DOHH2 (cell line): ENCODE data around the gene MAP2K7.

ENCODE experiments used
- H3F3A ChIP-seq: fragments of 200-600 bp; sonication (generic), shearing (Covaris generic); 2 replicates; pipeline ENCODE4 v1.6.0; 2016; ENCODE audit warnings: antibody characterized with exemption, mild to moderate bottlenecking; ENCODE audit not compliant: control insufficient read depth, insufficient read depth
- H3K27ac ChIP-seq: fragments of 200-600 bp; sonication (generic); 2 replicates; pipeline ENCODE4 v1.5.1; 2014; ENCODE audit warnings: low read depth, mild to moderate bottlenecking, low read length, moderate library complexity
- H3K27me3 ChIP-seq: fragments of 200-600 bp; sonication (generic); 2 replicates; pipeline ENCODE4 v1.6.1; 2014; ENCODE audit warnings: mild to moderate bottlenecking, low read length, mixed read lengths; ENCODE audit not compliant: control insufficient read depth
- H3K36me3 ChIP-seq: fragments of 200-600 bp; sonication (generic); 2 replicates; pipeline ENCODE4 v1.6.1; 2014; ENCODE audit warnings: mild to moderate bottlenecking, low read length, moderate library complexity, mixed read lengths; ENCODE audit not compliant: control insufficient read depth
- H3K4me1 ChIP-seq: fragments of 200-600 bp; sonication (generic); 2 replicates; pipeline ENCODE4 v1.6.1; 2014; ENCODE audit warnings: mild to moderate bottlenecking, low read length, mixed read lengths; ENCODE audit not compliant: control insufficient read depth
- H3K4me2 ChIP-seq: fragments of 200-600 bp; sonication (generic); 2 replicates; pipeline ENCODE4 v1.6.0; 2014; ENCODE audit warnings: mild to moderate bottlenecking, low read length, moderate library complexity
- H3K4me3 ChIP-seq: fragments of 200-600 bp; sonication (generic); 2 replicates; pipeline ENCODE4 v1.5.1; 2014; ENCODE audit warnings: mild to moderate bottlenecking, low read length, mixed read lengths
- H3K79me2 ChIP-seq: fragments of 200-600 bp; sonication (generic); 2 replicates; pipeline ENCODE4 v1.6.1; 2014; ENCODE audit warnings: mild to moderate bottlenecking, low read length, mixed read lengths; ENCODE audit not compliant: control insufficient read depth
- H3K9me2 ChIP-seq: fragments of 200-600 bp; sonication (generic); replicated peaks from 2 replicates; pipeline ENCODE4 v1.6.1; 2014; ENCODE audit warnings: mild to moderate bottlenecking, low read length, mixed read lengths; ENCODE audit not compliant: control insufficient read depth
- H3K9me3 ChIP-seq: fragments of 200-600 bp; sonication (generic); 2 replicates; pipeline ENCODE4 v1.6.1; 2014; ENCODE audit warnings: antibody characterized with exemption, low read length, mixed read lengths; ENCODE audit not compliant: control insufficient read depth, insufficient read depth
- H4K20me1 ChIP-seq: fragments of 200-600 bp; sonication (generic); 2 replicates; pipeline ENCODE4 v1.6.0; 2014; ENCODE audit warnings: low read depth, mild to moderate bottlenecking, antibody characterized with exemption, low read length, moderate library complexity; ENCODE audit not compliant: control insufficient read depth, insufficient read depth
- EZH2phosphoT487 ChIP-seq: fragments of 200-600 bp; sonication (generic); IDR thresholded peaks from 2 replicates; pipeline ENCODE4 v1.6.1; 2017; ENCODE audit warnings: borderline replicate concordance, mild to moderate bottlenecking, antibody characterized with exemption, low read length, moderate library complexity, mixed read lengths
- TF ChIP-seq, protein P1 (sequence below): fragments of 200-600 bp; sonication (generic); IDR thresholded peaks from one replicate; pipeline ENCODE4 v1.5.1; 2014; ENCODE audit warnings: antibody characterized with exemption, mild to moderate bottlenecking, low read depth, low read length; ENCODE audit not compliant: poor library complexity, severe bottlenecking

The MAP2K7 gene

DNA sequence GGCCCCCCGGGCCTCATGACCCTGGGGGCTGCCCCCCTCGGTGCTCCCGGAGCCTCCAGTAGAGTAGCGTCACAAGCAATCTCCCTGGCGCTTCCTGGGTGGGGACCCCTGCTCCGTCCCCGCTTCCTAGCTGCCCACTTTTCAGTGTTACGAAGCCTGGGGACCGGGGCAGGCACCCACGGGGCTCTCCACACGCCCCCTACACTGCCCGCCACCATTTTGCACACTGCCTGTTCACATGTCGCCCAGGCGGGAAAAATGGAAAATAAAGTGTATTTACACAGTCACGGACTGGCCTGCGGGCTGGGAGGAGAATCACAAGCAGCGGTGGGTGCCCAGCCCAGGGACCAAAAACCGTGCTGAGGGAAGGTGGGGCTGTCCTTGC is 39.0 kb upstream of the MAP2K7 start:
- Histone ChIP-seq H3K4me1 (peaks cover 18% of the 10 kb centered on the region), H3K27me3 (peaks cover 15% of the 10 kb centered on the region)

DNA sequence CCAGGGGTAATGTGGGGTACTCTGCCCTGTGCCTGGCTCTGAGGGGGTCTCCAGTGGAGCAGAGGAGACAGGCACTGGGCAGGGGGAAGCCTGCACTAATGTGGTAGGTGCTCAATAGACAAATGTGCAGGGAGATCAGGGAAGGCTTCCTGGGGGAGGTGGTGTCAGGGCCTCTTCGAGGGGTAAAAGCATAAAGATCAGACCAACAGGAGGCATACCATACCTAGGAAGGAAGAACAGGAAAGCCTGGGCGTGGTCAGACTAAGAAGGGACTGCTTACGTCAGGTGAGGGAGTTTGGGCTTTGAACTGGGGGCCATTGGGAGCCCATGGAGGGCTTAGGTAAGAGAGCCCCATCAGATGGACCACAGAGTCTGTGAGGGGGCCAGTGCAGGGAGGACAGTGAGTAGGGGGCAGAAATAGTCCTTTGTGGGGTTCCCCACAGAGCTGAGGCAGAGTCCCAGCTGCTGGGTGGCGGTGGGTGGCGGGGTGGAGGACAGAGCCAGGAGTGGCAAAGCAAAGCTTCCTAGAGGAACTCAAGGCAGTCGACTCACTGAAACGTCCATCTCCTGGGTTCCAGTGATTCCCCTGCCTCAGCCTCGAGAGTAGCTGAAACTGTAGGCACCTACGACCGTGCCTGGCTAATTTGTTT is 38.3 kb upstream of the MAP2K7 start:
- Histone ChIP-seq H3K27ac (no peak overlapping the region), H3K36me3 (no peaks in the 10 kb centered on the region), H3K9me3 (no peaks in the 10 kb centered on the region), H3K27me3 (peaks cover 15% of the 10 kb centered on the region), H3K4me1 (peaks cover 25% of the 10 kb centered on the region), H3F3A (no peaks in the 10 kb centered on the region), H3K79me2 (no peaks in the 10 kb centered on the region), H3K9me2 (no peaks in the 10 kb centered on the region), H3K4me2 (no peak overlapping the region), H3K4me3 (no peak overlapping the region), H4K20me1 (no peaks in the 10 kb centered on the region)
- TF ChIP-seq, protein P1, sequence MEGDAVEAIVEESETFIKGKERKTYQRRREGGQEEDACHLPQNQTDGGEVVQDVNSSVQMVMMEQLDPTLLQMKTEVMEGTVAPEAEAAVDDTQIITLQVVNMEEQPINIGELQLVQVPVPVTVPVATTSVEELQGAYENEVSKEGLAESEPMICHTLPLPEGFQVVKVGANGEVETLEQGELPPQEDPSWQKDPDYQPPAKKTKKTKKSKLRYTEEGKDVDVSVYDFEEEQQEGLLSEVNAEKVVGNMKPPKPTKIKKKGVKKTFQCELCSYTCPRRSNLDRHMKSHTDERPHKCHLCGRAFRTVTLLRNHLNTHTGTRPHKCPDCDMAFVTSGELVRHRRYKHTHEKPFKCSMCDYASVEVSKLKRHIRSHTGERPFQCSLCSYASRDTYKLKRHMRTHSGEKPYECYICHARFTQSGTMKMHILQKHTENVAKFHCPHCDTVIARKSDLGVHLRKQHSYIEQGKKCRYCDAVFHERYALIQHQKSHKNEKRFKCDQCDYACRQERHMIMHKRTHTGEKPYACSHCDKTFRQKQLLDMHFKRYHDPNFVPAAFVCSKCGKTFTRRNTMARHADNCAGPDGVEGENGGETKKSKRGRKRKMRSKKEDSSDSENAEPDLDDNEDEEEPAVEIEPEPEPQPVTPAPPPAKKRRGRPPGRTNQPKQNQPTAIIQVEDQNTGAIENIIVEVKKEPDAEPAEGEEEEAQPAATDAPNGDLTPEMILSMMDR = no peak
- no peak for TF ChIP-seq EZH2phosphoT487

More for the DNA sequence above, 39.0 kb upstream of the MAP2K7 start:
- H4K20me1 ChIP-seq = no peaks in the 10 kb centered on the region
- H3K4me2 ChIP-seq = no peak overlapping the region
- no peaks in the 10 kb centered on the region for H3K9me2 ChIP-seq
- no peak overlapping the region for H3K4me3 ChIP-seq
- no peaks in the 10 kb centered on the region for H3K36me3 ChIP-seq
- no peaks in the 10 kb centered on the region for H3K9me3 ChIP-seq
- H3F3A ChIP-seq = no peaks in the 10 kb centered on the region
- no peaks in the 10 kb centered on the region for H3K79me2 ChIP-seq
- H3K27ac ChIP-seq = no peak overlapping the region
- TF ChIP-seq, protein P1 = no peak
- TF ChIP-seq EZH2phosphoT487 = no peak

DNA sequence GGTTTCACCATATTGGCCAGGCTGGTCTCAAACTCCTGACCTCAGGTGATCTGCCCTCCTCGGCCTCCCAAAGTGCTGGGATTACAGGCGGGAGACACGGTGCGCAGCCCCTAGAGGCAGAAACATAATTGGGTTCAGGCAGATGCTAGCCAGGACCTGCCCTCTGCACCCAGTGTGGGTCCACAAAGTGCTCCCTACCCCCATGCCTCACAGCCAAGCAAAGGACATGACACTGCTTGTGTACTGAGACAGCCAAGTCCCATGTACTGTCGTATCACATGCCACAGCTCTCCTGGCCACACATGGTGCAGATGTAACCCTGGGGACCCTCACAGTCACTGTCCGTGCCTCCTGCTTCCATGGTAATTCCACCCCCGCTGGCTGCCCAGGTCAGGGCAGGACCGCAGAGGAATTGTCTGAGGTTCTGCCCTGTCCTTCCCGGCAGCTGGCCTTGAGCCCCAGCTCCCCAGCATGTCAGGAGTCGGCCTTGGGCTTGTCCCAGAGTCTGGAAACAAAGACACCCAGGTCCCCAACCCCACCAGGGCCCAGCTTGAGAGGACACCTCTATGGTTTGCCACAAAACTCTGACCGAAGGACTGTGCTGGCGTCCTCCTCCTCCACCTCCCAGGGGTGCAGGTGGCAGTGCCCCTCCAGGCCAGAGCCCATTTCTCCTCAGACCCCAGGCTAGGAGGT is 37.1 kb upstream of the MAP2K7 start:
- Histone ChIP-seq H4K20me1 (no peaks in the 10 kb centered on the region), H3K79me2 (no peaks in the 10 kb centered on the region), H3K4me3 (no peak overlapping the region), H3K4me2 (no peak overlapping the region), H3K9me2 (no peaks in the 10 kb centered on the region), H3K27me3 (peaks cover 11% of the 10 kb centered on the region), H3K27ac (no peak overlapping the region), H3K9me3 (no peaks in the 10 kb centered on the region; the same call in 1 of the 2 replicates), H3K4me1 (peaks cover 37% of the 10 kb centered on the region), H3F3A (peaks cover 6% of the 10 kb centered on the region), H3K36me3 (no peaks in the 10 kb centered on the region)
- TF ChIP-seq, protein P1 = no peak
